ENCODE results near the gene ERCC1.
"Not testable (repeated sequence)": the region's sequence is repeated elsewhere in the genome, so short reads cannot be mapped to it uniquely, and the experiment has no call there.

The ERCC1 gene

GRCh38 chr19:45424191-45425058 lies 708 bp upstream of the ERCC1 start:
- peak; percentile 36 for DNase-seq

GRCh38 chr19:45423033-45423588 lies 606 bp downstream of the ERCC1 start:
- DNase-seq: no peak

- DNase-seq: no peak
Observed at GRCh38 chr19:45421947-45422498, 1.7 kb downstream of the ERCC1 start.

GRCh38 chr19:45420871-45421270 lies 2.8 kb downstream of the ERCC1 start:
- no peak for DNase-seq

- no peak for DNase-seq
Observed at GRCh38 chr19:45420356-45420755, 3.4 kb downstream of the ERCC1 start.

GRCh38 chr19:45419895-45420294 lies 3.8 kb downstream of the ERCC1 start:
- DNase-seq: no peak

- no peak for DNase-seq
Observed at GRCh38 chr19:45419396-45419795, 4.3 kb downstream of the ERCC1 start.

GRCh38 chr19:45418802-45419201 lies 4.9 kb downstream of the ERCC1 start:
- no peak for DNase-seq

GRCh38 chr19:45417151-45417550 lies 6.6 kb downstream of the ERCC1 start:
- DNase-seq: no peak

GRCh38 chr19:45414468-45414867 lies 9.2 kb downstream of the ERCC1 start:
- DNase-seq: no peak

GRCh38 chr19:45413497-45413896 lies 10.2 kb downstream of the ERCC1 start:
- DNase-seq: no peak

- DNase-seq: not testable (repeated sequence)
Observed at GRCh38 chr19:45410330-45410729, 13.4 kb downstream of the ERCC1 start.

GRCh38 chr19:45409557-45409920 lies 14.2 kb downstream of the ERCC1 start:
- no peak for DNase-seq

- no peak for DNase-seq
Observed at GRCh38 chr19:45408830-45409556, 14.7 kb downstream of the ERCC1 start.

GRCh38 chr19:45408121-45408520 lies 15.6 kb downstream of the ERCC1 start:
- no peak for DNase-seq

- DNase-seq: not testable (repeated sequence)
Observed at GRCh38 chr19:45407585-45407984, 16.1 kb downstream of the ERCC1 start.

GRCh38 chr19:45407091-45407375 lies 16.7 kb downstream of the ERCC1 start:
- no peak for DNase-seq

GRCh38 chr19:45406226-45407090 lies 17.3 kb downstream of the ERCC1 start, which contains the start of gene POLR1G:
Gene POLR1G, plus strand, starts transcription at chr19:45406644. Its CDS starts 53 bp downstream, at chr19:45406697.
- peak; percentile 80 for DNase-seq

- DNase-seq: peak; percentile 82
Observed at GRCh38 chr19:45405435-45406225, 18.1 kb downstream of the ERCC1 start.

GRCh38 chr19:45404557-45405434 lies 18.9 kb downstream of the ERCC1 start, which contains the start of gene PPP1R13L:
Gene PPP1R13L, minus strand, starts transcription at chr19:45405069. Its CDS starts 6,751 bp downstream, at chr19:45398318.
- peak; percentile 54 for DNase-seq

Data from activated T-cell treated with anti-CD3 and anti-CD28 coated beads, Interleukin-2, amount 50 U/mL, for 1 hour (primary cell).